HS-27A (cell line): ENCODE results near the gene PKD2.

Experiments
- DNase-seq: peaks from one replicate; pipeline ENCODE4 v3.0.0-alpha.2; 2012; ENCODE audit warnings: low read depth, missing footprints

PKD2 gene

GRCh38 chr4:88007304-88008121, at the start of gene PKD2:
Gene PKD2 (plus strand): TSS chr4:88007635. CDS start chr4:88007734, 99 bp downstream.
- DNase-seq: no peak

GRCh38 chr4:87961993-87962392, 45.4 kb upstream of the PKD2 start:
- no peak for DNase-seq

GRCh38 chr4:87962398-87963146, 44.9 kb upstream of the PKD2 start:
- DNase-seq: no peak

GRCh38 chr4:87965501-87965975, 41.9 kb upstream of the PKD2 start:
- no peak for DNase-seq

GRCh38 chr4:87966095-87966496, 41.3 kb upstream of the PKD2 start:
- no peak for DNase-seq

GRCh38 chr4:87967193-87967592, 40.2 kb upstream of the PKD2 start:
- DNase-seq: no peak

- no peak for DNase-seq
Measured at GRCh38 chr4:87970121-87970520, 37.3 kb upstream of the PKD2 start.

- no peak for DNase-seq
Measured at GRCh38 chr4:87971866-87972265, 35.6 kb upstream of the PKD2 start.

- DNase-seq: peak; percentile 59
Measured at GRCh38 chr4:87973283-87974169, 33.9 kb upstream of the PKD2 start.

GRCh38 chr4:87974856-87975462, 32.5 kb upstream of the PKD2 start:
- no peak for DNase-seq

- no peak for DNase-seq
Measured at GRCh38 chr4:87975466-87975865, 32.0 kb upstream of the PKD2 start, which contains the start of gene SPP1. Gene SPP1 (plus strand): TSS chr4:87975714. CDS start chr4:87976896, 1,182 bp downstream.

GRCh38 chr4:87977521-87978278, 29.7 kb upstream of the PKD2 start:
- DNase-seq: no peak

GRCh38 chr4:87978681-87979080, 28.8 kb upstream of the PKD2 start:
- no peak for DNase-seq

GRCh38 chr4:87979810-87980209, 27.6 kb upstream of the PKD2 start:
- DNase-seq: no peak

GRCh38 chr4:87981486-87981885, 25.9 kb upstream of the PKD2 start:
- DNase-seq: no peak

- no peak for DNase-seq
Measured at GRCh38 chr4:87982036-87982435, 25.4 kb upstream of the PKD2 start.

GRCh38 chr4:87982446-87983010, 24.9 kb upstream of the PKD2 start:
- DNase-seq: no peak

- DNase-seq: no peak
Measured at GRCh38 chr4:87983996-87984395, 23.4 kb upstream of the PKD2 start.

- DNase-seq: no peak
Measured at GRCh38 chr4:87985097-87985886, 22.1 kb upstream of the PKD2 start.

GRCh38 chr4:87985887-87986200, 21.6 kb upstream of the PKD2 start:
- DNase-seq: no peak
